GM23338 (cell line): Measurements from ENCODE around the gene THSD1. TPM values are rescaled to one million over a fixed set of nuclear protein-coding genes. Genes with fewer than 3 reads are reported as not detected.

Source experiments
- ATAC-seq: fragments of 200-7000 bp; cut with Tn5 transposase; 3 replicates; pipeline ENCODE4 v1.9.1; 2020
- DNase-seq: peaks from one replicate; pipeline ENCODE4 v3.0.0-alpha.2; 2015; ENCODE audit warnings: low spot score
- H2AFZ ChIP-seq: fragments of 200-600 bp; sonication (generic); 2 replicates; pipeline ENCODE4 v1.8.0; 2016; ENCODE audit warnings: antibody characterized with exemption, mild to moderate bottlenecking, moderate library complexity
- H3F3A ChIP-seq: fragments of 200-600 bp; sonication (generic); replicated peaks from 2 replicates; pipeline ENCODE4 v1.8.0; 2017; ENCODE audit warnings: antibody characterized with exemption, mixed run types, low read depth
- H3K27ac ChIP-seq: fragments of 200-600 bp; sonication (generic); 2 replicates; pipeline ENCODE4 v1.6.1; 2016; ENCODE audit warnings: low read depth
- H3K27me3 ChIP-seq: fragments of 200-600 bp; sonication (generic); 2 replicates; pipeline ENCODE4 v1.8.0; 2016; ENCODE audit warnings: mild to moderate bottlenecking, mixed run types, moderate library complexity; ENCODE audit not compliant: insufficient read depth
- H3K36me3 ChIP-seq: fragments of 200-600 bp; sonication (generic); 2 replicates; pipeline ENCODE4 v1.8.0; 2016; ENCODE audit warnings: mild to moderate bottlenecking; ENCODE audit not compliant: insufficient read depth
- H3K4me1 ChIP-seq: fragments of 200-600 bp; sonication (generic); 2 replicates; pipeline ENCODE4 v1.8.0; 2016; ENCODE audit warnings: mild to moderate bottlenecking, moderate library complexity; ENCODE audit not compliant: insufficient read depth
- H3K4me2 ChIP-seq: fragments of 200-600 bp; sonication (generic); 2 replicates; pipeline ENCODE4 v1.7.1; 2017; ENCODE audit warnings: mixed run types
- H3K4me3 ChIP-seq: fragments of 200-600 bp; sonication (generic); 2 replicates; pipeline ENCODE4 v1.6.1; 2016; ENCODE audit warnings: mixed run types
- H3K79me2 ChIP-seq: fragments of 200-600 bp; sonication (generic); replicated peaks from 2 replicates; pipeline ENCODE4 v1.8.0; 2017; ENCODE audit warnings: mild to moderate bottlenecking; ENCODE audit not compliant: insufficient read depth
- H3K9me2 ChIP-seq: fragments of 200-600 bp; sonication (generic); 2 replicates; pipeline ENCODE4 v1.8.0; 2017; ENCODE audit not compliant: insufficient read depth
- H4K20me1 ChIP-seq: fragments of 200-600 bp; sonication (generic); replicated peaks from 2 replicates; pipeline ENCODE4 v1.8.0; 2017; ENCODE audit warnings: mild to moderate bottlenecking; ENCODE audit not compliant: insufficient read depth
- H3K27ac Mint-ChIP-seq: 2 replicates; pipeline ENCODE4 v1.8.0; 2020; ENCODE audit warnings: inconsistent platforms, mild to moderate bottlenecking, moderate library complexity, mixed read lengths
- H3K27me3 Mint-ChIP-seq: 3 replicates; pipeline ENCODE4 v1.8.0; 2022; ENCODE audit warnings: low read depth, mild to moderate bottlenecking, moderate library complexity, mixed read lengths, inconsistent platforms; ENCODE audit not compliant: insufficient read depth, poor library complexity
- H3K36me3 Mint-ChIP-seq: 3 replicates; pipeline ENCODE4 v1.8.0; 2021; ENCODE audit warnings: low read depth, mild to moderate bottlenecking, inconsistent platforms, moderate library complexity, mixed read lengths
- H3K4me1 Mint-ChIP-seq: 3 replicates; pipeline ENCODE4 v1.8.0; 2020; ENCODE audit warnings: mild to moderate bottlenecking, inconsistent platforms, mixed read lengths
- H3K4me3 Mint-ChIP-seq: 3 replicates; pipeline ENCODE4 v1.8.0; 2021; ENCODE audit warnings: moderate library complexity, mild to moderate bottlenecking, inconsistent platforms, mixed read lengths
- H3K9me3 Mint-ChIP-seq: 3 replicates; pipeline ENCODE4 v1.8.0; 2020; ENCODE audit warnings: moderate library complexity, mild to moderate bottlenecking, inconsistent platforms, mixed read lengths
- CREB1 ChIP-seq: fragments of 250-450 bp; sonication (Bioruptor Pico); IDR thresholded peaks from 2 replicates; pipeline ENCODE4 v1.5.0; 2020; ENCODE audit warnings: low read depth, mild to moderate bottlenecking, moderate library complexity
- EZH2 ChIP-seq: fragments of 200-600 bp; sonication (generic); IDR thresholded peaks from one replicate; pipeline ENCODE4 v1.8.0; 2017; ENCODE audit warnings: antibody characterized with exemption, mild to moderate bottlenecking, low read depth; ENCODE audit not compliant: unreplicated experiment
- EZH2phosphoT487 ChIP-seq: fragments of 200-600 bp; sonication (generic); IDR thresholded peaks from one replicate; pipeline ENCODE4 v1.8.1; 2018; ENCODE audit warnings: antibody characterized with exemption; ENCODE audit not compliant: unreplicated experiment
- JUNB ChIP-seq: IDR thresholded peaks from one replicate; pipeline ENCODE4 v1.6.1; 2016; ENCODE audit warnings: antibody characterized with exemption; ENCODE audit not compliant: unreplicated experiment
- POLR2AphosphoS5 ChIP-seq: IDR thresholded peaks from 2 replicates; pipeline ENCODE4 v1.6.1; 2016; ENCODE audit warnings: antibody characterized with exemption, low read depth
- STAT1 ChIP-seq: IDR thresholded peaks from one replicate; pipeline ENCODE4 v1.6.1; 2016; ENCODE audit warnings: antibody characterized with exemption; ENCODE audit not compliant: unreplicated experiment
- ZNF114 ChIP-seq: fragments of 250-450 bp; sonication (Bioruptor Pico); IDR thresholded peaks from 2 replicates; pipeline ENCODE4 v1.5.0; 2020; ENCODE audit warnings: mild to moderate bottlenecking, moderate library complexity
- ZNF331 ChIP-seq: fragments of 250-450 bp; sonication (Bioruptor Pico); IDR thresholded peaks from 2 replicates; pipeline ENCODE4 v1.5.0; 2020; ENCODE audit warnings: low read depth, mild to moderate bottlenecking, moderate library complexity
- polyA plus RNA-seq: library from polyadenylated mRNA; unstranded; fragments of >200 nt; fragmentation: Nextera tagmentation; extraction: Ambion mirVana; gene quantifications from 2 replicates; pipeline ENCODE4 v1.2.1, GENCODE V29; 2016
- total RNA-seq: library from RNA; depleted of rRNA; stranded (reverse); fragments of >200 nt; shearing (Covaris generic); gene quantifications from 2 replicates; pipeline ENCODE4 v1.2.3, GENCODE V29; 2014
- TF ChIP-seq, protein P1 (sequence below): IDR thresholded peaks from 2 replicates; pipeline ENCODE4 v1.6.1; 2016; ENCODE audit warnings: antibody characterized with exemption
- TF ChIP-seq, protein P2 (sequence below): IDR thresholded peaks from one replicate; pipeline ENCODE4 v1.6.1; 2018; ENCODE audit warnings: antibody characterized with exemption; ENCODE audit not compliant: unreplicated experiment
- TF ChIP-seq, protein P3 (sequence below), 2 experiments: fragments of 200-600 bp in 1 of 2; sonication (generic) in 1 of 2; conservative IDR thresholded peaks; 2 replicates each; pipeline versions ENCODE4 v1.5.1 to v1.6.1; 2016 to 2017; ENCODE audit warnings: antibody characterized with exemption in 2 of 2, low read depth in 2 of 2, mild to moderate bottlenecking in 2 of 2, moderate library complexity in 1 of 2

THSD1 gene
- total and polyA plus RNA-seq, 2 experiments from 2014 or later = 0.69 TPM; not detected in 1

DNA sequence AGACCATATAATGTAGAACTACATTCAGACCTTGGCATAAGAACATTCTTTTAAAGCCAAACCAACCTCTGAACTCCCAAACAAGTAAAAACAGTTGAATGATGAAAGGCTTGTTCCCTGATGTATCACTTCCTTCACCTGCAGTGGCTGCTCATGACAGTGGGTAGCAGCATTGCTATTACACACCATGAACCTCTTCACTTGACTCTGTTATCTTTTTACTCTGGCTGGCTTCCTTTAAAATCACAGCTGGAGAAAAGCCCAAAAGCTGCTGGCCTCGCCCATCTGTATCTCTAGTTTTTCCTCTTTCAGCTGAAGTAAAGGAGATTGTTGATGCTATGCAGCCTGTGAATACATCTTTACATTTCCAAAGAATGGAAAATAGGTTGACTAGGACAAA lies 22.6 kb downstream of the THSD1 start (continued):
- no peak for TF ChIP-seq JUNB
- TF ChIP-seq, protein P1, sequence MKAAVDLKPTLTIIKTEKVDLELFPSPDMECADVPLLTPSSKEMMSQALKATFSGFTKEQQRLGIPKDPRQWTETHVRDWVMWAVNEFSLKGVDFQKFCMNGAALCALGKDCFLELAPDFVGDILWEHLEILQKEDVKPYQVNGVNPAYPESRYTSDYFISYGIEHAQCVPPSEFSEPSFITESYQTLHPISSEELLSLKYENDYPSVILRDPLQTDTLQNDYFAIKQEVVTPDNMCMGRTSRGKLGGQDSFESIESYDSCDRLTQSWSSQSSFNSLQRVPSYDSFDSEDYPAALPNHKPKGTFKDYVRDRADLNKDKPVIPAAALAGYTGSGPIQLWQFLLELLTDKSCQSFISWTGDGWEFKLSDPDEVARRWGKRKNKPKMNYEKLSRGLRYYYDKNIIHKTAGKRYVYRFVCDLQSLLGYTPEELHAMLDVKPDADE = no peak
- no peak for TF ChIP-seq EZH2phosphoT487
- TF ChIP-seq, protein P2, sequence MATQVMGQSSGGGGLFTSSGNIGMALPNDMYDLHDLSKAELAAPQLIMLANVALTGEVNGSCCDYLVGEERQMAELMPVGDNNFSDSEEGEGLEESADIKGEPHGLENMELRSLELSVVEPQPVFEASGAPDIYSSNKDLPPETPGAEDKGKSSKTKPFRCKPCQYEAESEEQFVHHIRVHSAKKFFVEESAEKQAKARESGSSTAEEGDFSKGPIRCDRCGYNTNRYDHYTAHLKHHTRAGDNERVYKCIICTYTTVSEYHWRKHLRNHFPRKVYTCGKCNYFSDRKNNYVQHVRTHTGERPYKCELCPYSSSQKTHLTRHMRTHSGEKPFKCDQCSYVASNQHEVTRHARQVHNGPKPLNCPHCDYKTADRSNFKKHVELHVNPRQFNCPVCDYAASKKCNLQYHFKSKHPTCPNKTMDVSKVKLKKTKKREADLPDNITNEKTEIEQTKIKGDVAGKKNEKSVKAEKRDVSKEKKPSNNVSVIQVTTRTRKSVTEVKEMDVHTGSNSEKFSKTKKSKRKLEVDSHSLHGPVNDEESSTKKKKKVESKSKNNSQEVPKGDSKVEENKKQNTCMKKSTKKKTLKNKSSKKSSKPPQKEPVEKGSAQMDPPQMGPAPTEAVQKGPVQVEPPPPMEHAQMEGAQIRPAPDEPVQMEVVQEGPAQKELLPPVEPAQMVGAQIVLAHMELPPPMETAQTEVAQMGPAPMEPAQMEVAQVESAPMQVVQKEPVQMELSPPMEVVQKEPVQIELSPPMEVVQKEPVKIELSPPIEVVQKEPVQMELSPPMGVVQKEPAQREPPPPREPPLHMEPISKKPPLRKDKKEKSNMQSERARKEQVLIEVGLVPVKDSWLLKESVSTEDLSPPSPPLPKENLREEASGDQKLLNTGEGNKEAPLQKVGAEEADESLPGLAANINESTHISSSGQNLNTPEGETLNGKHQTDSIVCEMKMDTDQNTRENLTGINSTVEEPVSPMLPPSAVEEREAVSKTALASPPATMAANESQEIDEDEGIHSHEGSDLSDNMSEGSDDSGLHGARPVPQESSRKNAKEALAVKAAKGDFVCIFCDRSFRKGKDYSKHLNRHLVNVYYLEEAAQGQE = no peak
- no peak for TF ChIP-seq ZNF114 (CRISPR knock-in tag)
- no peak for TF ChIP-seq POLR2AphosphoS5
- TF ChIP-seq, protein P3, sequence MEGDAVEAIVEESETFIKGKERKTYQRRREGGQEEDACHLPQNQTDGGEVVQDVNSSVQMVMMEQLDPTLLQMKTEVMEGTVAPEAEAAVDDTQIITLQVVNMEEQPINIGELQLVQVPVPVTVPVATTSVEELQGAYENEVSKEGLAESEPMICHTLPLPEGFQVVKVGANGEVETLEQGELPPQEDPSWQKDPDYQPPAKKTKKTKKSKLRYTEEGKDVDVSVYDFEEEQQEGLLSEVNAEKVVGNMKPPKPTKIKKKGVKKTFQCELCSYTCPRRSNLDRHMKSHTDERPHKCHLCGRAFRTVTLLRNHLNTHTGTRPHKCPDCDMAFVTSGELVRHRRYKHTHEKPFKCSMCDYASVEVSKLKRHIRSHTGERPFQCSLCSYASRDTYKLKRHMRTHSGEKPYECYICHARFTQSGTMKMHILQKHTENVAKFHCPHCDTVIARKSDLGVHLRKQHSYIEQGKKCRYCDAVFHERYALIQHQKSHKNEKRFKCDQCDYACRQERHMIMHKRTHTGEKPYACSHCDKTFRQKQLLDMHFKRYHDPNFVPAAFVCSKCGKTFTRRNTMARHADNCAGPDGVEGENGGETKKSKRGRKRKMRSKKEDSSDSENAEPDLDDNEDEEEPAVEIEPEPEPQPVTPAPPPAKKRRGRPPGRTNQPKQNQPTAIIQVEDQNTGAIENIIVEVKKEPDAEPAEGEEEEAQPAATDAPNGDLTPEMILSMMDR (conservative IDR thresholded peaks at IDR 0.05; ENCODE audit: low read depth in 2 of 2) = no peak
- TF ChIP-seq EZH2 = no peak
- TF ChIP-seq STAT1 = no peak
- no peak for TF ChIP-seq ZNF331 (CRISPR knock-in tag)
- TF ChIP-seq CREB1 (CRISPR knock-in tag) = no peak

DNA sequence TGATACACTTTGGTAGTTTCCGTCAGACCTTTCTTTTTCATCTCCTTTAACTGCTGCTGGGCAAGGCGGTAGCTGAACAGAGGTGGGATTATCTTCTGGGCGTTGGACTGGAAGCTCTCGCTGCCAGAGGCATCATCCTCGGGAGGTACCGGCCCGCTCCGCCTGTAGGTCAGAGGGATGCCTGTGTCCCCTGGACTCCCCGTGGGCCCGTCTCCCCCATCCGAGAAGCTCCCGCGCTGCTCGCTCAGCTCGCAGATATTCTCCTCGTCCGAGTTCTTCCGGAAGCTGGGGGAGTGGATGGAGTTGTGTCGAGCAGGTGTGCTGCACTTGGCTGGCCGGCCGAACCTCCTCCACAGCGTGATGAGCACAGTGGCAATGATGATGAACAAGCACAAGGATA lies 27.7 kb downstream of the THSD1 start:
- no peaks in the 10 kb centered on the region for H3K4me1 Mint-ChIP-seq
- no peaks in the 10 kb centered on the region for H3K27me3 Mint-ChIP-seq
- no peak for DNase-seq
- no peak overlapping the region for H3K27ac ChIP-seq
- H3K36me3 Mint-ChIP-seq = no peaks in the 10 kb centered on the region
- H4K20me1 ChIP-seq = no peaks in the 10 kb centered on the region
- no peaks in the 10 kb centered on the region for H3K79me2 ChIP-seq
- H3K27me3 ChIP-seq = no peaks in the 10 kb centered on the region
- H3K4me1 ChIP-seq = no peaks in the 10 kb centered on the region
- no peaks in the 10 kb centered on the region for H3F3A ChIP-seq
- H3K36me3 ChIP-seq = no peaks in the 10 kb centered on the region
- ATAC-seq = no peak
- no peak overlapping the region for H3K27ac Mint-ChIP-seq
- H3K4me2 ChIP-seq = no peak overlapping the region
- no peaks in the 10 kb centered on the region for H3K9me2 ChIP-seq
- H3K4me3 ChIP-seq = no peak overlapping the region
- H2AFZ ChIP-seq = no peak overlapping the region
- H3K9me3 Mint-ChIP-seq = no peaks in the 10 kb centered on the region
- H3K4me3 Mint-ChIP-seq = no peak overlapping the region
- TF ChIP-seq POLR2AphosphoS5 (no peak), EZH2 (no peak), EZH2phosphoT487 (no peak), STAT1 (no peak)
- TF ChIP-seq, protein P1 = no peak
- TF ChIP-seq, protein P3 (conservative IDR thresholded peaks at IDR 0.05; ENCODE audit: low read depth in 2 of 2) = no peak
